ENCODE results near the gene OR2Y1.
"Not testable (repeated sequence)": the region's sequence is repeated elsewhere in the genome, so short reads cannot be mapped to it uniquely, and the experiment has no call there.

The OR2Y1 gene

GRCh38 chr5:180736536-180736935 is 3.3 kb downstream of the OR2Y1 start:
- DNase-seq: no peak

- DNase-seq: no peak
Measured at GRCh38 chr5:180724944-180725343, 14.9 kb downstream of the OR2Y1 start.

- no peak for DNase-seq
Measured at GRCh38 chr5:180723936-180724335, 15.9 kb downstream of the OR2Y1 start.

- no peak for DNase-seq
Measured at GRCh38 chr5:180720486-180720885, 19.4 kb downstream of the OR2Y1 start.

- DNase-seq: no peak
Measured at GRCh38 chr5:180719781-180720180, 20.1 kb downstream of the OR2Y1 start.

- DNase-seq: no peak
Measured at GRCh38 chr5:180718810-180719453, 20.9 kb downstream of the OR2Y1 start.

GRCh38 chr5:180717989-180718388 is 21.9 kb downstream of the OR2Y1 start:
- no peak for DNase-seq

GRCh38 chr5:180704362-180704761 is 35.5 kb downstream of the OR2Y1 start:
- no peak for DNase-seq

GRCh38 chr5:180703912-180704311 is 35.9 kb downstream of the OR2Y1 start:
- no peak for DNase-seq

GRCh38 chr5:180703371-180703770 is 36.5 kb downstream of the OR2Y1 start:
- not testable (repeated sequence) for DNase-seq

- DNase-seq: not testable (repeated sequence)
Measured at GRCh38 chr5:180700440-180700839, 39.4 kb downstream of the OR2Y1 start.

- DNase-seq: no peak
Measured at GRCh38 chr5:180699042-180699441, 40.8 kb downstream of the OR2Y1 start.

- DNase-seq: no peak
Measured at GRCh38 chr5:180696116-180696515, 43.7 kb downstream of the OR2Y1 start.

GRCh38 chr5:180692429-180692828 is 47.4 kb downstream of the OR2Y1 start:
- no peak for DNase-seq

- DNase-seq: no peak
Measured at GRCh38 chr5:180691046-180691445, 48.8 kb downstream of the OR2Y1 start.

GRCh38 chr5:180690562-180690961 is 49.3 kb downstream of the OR2Y1 start:
- DNase-seq: no peak

GRCh38 chr5:180689775-180690174 is 50.1 kb downstream of the OR2Y1 start:
- DNase-seq: no peak
